Measurements from ENCODE around the gene CCNE1.

CCNE1 gene

GRCh38 chr19:29844891-29845573 lies 33.2 kb downstream of the CCNE1 start:
- DNase-seq (ENCODE audit: low spot score): peak; percentile 88

GRCh38 chr19:29845574-29846176 lies 33.9 kb downstream of the CCNE1 start:
- no peak for DNase-seq (ENCODE audit: low spot score)

- DNase-seq (ENCODE audit: low spot score): no peak
Observed at GRCh38 chr19:29849208-29849607, 37.4 kb downstream of the CCNE1 start.

GRCh38 chr19:29850482-29850881 lies 38.7 kb downstream of the CCNE1 start:
- DNase-seq (ENCODE audit: low spot score): no peak

GRCh38 chr19:29851769-29852521 lies 40.2 kb downstream of the CCNE1 start:
- DNase-seq (ENCODE audit: low spot score): no peak

- DNase-seq (ENCODE audit: low spot score): no peak
Observed at GRCh38 chr19:29854033-29854432, 42.2 kb downstream of the CCNE1 start.

- no peak for DNase-seq (ENCODE audit: low spot score)
Observed at GRCh38 chr19:29855087-29855486, 43.3 kb downstream of the CCNE1 start.

- no peak for DNase-seq (ENCODE audit: low spot score)
Observed at GRCh38 chr19:29855741-29856500, 44.1 kb downstream of the CCNE1 start.

- peak; percentile 19 for DNase-seq (ENCODE audit: low spot score)
Observed at GRCh38 chr19:29858000-29858596, 46.3 kb downstream of the CCNE1 start.

- DNase-seq (ENCODE audit: low spot score): no peak
Observed at GRCh38 chr19:29858621-29859020, 46.8 kb downstream of the CCNE1 start.

GRCh38 chr19:29860492-29860891 lies 48.7 kb downstream of the CCNE1 start:
- no peak for DNase-seq (ENCODE audit: low spot score)

GRCh38 chr19:29861574-29861973 lies 49.8 kb downstream of the CCNE1 start:
- DNase-seq (ENCODE audit: low spot score): no peak

GRCh38 chr19:29866011-29866410 lies 54.2 kb downstream of the CCNE1 start:
- DNase-seq (ENCODE audit: low spot score): no peak

GRCh38 chr19:29867984-29868383 lies 56.2 kb downstream of the CCNE1 start:
- no peak for DNase-seq (ENCODE audit: low spot score)

GRCh38 chr19:29871143-29871542 lies 59.4 kb downstream of the CCNE1 start:
- no peak for DNase-seq (ENCODE audit: low spot score)

GRCh38 chr19:29872224-29872731 lies 60.5 kb downstream of the CCNE1 start:
- no peak for DNase-seq (ENCODE audit: low spot score)

- DNase-seq (ENCODE audit: low spot score): peak; percentile 39
Observed at GRCh38 chr19:29873024-29873800, 61.4 kb downstream of the CCNE1 start.

Measured in hematopoietic multipotent progenitor cell treated with erythropoietin and hydrocortisone succinate and interleukin-3 and kit ligand, for 17 days (in vitro differentiated cells).